Middle frontal gyrus (tissue), 1 donor: ENCODE measurements around the gene GRIK4.
"Not testable (repeated sequence)": the region's sequence is repeated elsewhere in the genome, so short reads cannot be mapped to it uniquely, and the experiment has no call there.

Source experiments
- DNase-seq: peaks from one replicate; pipeline ENCODE4 v3.0.0-alpha.2; 2015; ENCODE audit warnings: low spot score; ENCODE audit errors: extremely low spot score

Gene GRIK4

DNA sequence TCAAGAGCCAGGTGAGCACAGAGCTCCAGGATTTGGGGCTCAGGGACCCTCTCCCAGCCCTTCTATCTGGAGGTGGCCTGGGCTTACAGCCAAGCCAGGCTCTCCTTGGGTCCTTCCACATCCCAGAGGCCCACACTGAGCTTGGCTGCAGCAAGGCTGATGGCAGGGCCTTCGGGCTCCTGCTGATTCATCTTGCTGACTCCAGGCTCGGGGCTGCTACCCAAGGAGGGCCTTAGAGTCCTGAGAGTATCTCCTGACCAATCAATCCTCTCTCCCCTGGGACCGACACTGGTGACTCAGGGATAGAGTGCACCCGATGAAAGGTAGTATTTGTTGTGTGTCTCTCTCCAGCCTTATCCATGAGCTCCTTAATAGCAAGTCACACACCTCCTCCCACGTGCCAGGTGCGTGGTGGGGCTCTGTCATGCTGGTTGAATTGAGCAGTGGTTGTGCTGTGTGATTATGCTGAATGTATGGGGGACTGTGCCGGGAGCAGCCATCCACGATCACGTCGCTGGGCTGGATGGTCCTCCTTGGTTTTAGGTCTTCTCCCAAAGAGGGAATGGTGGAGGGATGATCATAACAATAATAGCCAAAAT lies 62.3 kb downstream of the GRIK4 start:
- no peak for DNase-seq

DNA sequence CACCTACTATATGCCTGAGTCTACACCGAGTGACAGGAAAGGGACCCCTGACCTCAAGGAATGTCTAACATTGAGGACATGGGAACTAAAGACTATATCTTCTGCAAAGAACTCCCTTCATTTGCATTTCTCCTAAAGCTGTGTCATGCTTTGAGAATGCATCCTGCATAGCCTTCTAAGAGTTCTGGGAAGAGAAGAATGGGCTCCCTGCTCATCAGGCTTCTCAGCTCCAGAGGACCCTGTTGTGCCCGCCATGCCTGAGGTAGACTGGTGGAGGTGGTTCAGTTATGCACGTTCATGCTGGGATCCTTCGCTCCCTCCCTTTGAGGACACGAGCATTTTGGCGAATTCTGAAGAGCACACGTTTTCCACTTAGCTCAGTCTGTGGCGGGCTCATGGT lies 63.3 kb downstream of the GRIK4 start:
- DNase-seq: no peak

DNA sequence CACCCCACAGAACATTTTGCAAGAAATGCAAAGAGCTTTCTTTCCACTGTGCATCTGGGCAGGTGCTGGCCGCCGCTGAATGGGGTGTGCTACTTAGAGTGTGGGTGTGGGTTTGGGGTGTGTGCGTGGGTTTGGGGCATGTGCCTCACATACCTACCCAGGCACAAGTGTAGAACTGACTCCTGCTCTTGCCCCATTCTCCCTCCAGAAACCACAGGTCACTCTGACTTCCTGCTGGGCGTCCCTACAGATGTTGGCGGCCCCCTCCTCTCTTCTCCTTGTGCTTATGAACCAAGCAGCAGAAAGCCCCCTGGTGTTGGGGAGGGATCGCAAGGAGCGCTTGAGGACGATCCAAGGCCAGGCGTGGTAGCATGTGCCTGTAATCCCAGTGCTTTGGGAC lies 63.9 kb downstream of the GRIK4 start:
- DNase-seq: no peak

- no peak for DNase-seq
Observed at GRCh38 chr11:120576606-120577005, 65.1 kb downstream of the GRIK4 start.

- no peak for DNase-seq
Observed at GRCh38 chr11:120577041-120577440, 65.5 kb downstream of the GRIK4 start.

GRCh38 chr11:120577624-120578363 lies 66.2 kb downstream of the GRIK4 start:
- no peak for DNase-seq

DNA sequence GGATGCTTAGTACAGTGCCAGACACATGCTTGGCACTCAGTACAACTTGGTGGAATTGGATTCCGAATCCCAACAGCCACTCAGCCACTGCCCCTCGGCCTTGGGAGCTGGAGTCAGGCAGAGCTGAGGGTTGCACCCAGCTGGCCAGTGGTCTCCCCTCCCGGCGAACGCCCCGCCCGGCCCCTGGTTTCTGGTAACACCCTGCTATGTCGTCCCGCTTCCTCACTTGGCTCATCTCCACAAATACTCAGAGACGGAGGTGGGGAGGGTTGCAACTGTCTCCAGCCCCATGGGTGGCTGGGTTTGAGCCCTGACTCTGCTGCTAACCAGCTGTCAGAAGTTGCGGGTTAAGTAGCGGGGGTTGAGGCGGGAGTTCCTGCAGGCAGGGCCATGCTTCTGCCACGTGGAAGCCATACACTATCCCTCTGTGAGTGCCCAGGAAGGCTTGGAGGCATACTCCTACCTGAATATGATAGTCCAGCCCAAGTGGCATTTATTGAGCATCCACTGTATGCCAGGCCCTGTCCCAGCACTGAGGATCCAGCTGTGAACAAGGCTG lies 67.1 kb downstream of the GRIK4 start:
- no peak for DNase-seq

GRCh38 chr11:120579611-120580031 lies 68.1 kb downstream of the GRIK4 start:
- no peak for DNase-seq

DNA sequence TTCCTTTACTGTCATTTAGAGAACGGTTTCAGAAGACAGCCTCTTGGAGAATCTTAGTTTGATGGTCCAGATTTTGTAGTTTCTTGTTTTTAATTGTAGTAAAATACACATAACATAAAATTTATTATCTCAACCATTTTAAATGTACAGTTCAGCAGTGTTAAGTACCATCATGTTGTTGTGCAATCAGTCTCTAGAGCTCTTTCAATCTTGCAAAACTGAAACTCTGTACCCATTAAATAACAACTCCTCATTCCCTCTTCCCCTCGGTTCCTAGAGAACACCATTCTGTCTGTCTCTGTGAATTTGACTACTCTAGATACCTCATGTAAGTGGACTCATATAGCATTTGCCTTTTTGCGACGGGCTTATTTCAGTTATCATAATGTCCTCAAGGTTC lies 69.8 kb downstream of the GRIK4 start:
- no peak for DNase-seq

- not testable (repeated sequence) for DNase-seq
Observed at GRCh38 chr11:120582535-120582934, 71.0 kb downstream of the GRIK4 start.

DNA sequence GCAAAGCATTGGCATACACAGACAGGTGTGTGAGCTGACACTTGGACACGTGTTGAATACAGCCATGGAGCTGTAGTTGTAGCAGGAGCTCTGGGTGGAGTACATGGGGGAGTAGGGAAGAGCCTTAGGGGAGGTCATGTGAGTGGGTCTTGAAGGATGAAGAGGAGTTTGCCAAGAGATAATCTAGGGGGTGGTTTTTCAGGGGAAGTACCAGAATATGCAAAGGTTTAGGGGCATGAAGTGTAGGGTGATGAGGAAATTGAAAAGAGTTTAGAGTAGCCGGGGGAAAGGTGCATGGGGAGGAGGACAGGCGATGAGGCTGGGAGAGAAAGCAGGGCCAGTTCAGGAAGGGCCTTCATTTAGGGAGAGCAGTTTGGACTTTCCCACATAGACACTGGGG lies 74.5 kb downstream of the GRIK4 start:
- no peak for DNase-seq

DNA sequence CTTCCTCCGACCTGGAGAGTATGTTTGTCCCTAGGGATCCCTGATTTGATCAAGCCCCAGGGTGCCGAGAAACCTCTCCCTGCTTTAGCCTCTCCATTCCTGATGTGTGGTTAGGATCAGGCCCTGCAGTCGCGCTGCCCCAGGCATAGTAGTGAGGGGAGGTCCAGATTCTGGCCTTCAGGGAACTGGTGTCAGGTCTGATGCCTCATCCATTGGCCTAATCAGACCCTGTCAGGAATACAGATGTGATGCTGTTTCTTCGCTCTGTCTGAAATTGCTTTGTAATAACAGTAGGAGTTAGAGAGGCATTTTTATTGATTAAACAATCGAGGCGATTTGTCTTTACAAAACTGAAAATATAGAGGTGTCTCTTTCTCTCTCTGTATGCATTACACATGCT lies 75.2 kb downstream of the GRIK4 start:
- no peak for DNase-seq

DNA sequence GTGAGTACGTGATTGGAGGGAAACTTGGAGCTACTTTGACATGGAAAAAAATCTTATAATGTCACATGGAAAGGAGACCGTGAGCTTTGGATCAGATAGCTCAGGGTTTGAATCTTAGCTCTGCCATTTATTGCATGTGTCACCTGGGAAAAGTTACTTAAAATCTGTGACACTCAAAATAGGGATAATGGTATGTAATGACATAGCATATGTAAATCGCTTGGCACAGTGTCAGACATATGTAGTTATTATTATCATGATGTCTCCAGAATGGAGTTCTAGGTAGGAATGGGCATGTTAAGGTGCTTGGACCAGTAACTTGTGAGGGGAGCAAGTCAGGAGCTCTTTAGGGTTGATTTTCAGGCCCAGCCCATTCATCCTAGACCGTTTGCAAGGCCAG lies 75.8 kb downstream of the GRIK4 start:
- DNase-seq: no peak

GRCh38 chr11:120589376-120589775 lies 77.8 kb downstream of the GRIK4 start:
- DNase-seq: no peak

DNA sequence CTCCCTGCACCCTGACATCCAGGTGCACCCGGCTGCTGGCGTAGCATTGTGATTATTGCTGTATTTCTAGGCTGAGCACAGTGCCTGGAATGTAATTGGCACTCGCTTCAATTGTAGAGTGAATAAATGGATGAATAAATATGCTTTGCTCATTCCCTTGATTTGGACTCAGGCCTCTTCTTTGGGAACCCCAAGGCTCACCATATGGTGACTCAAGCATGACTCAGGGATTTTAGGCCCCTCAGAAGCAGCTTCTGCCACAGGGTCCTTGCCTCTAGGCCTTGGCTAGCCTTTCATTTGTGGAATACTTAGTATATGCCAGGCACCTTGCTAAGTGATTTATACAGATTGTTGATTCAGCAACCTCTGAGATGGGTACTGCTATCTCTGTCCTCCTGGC lies 78.9 kb downstream of the GRIK4 start:
- DNase-seq: no peak

DNA sequence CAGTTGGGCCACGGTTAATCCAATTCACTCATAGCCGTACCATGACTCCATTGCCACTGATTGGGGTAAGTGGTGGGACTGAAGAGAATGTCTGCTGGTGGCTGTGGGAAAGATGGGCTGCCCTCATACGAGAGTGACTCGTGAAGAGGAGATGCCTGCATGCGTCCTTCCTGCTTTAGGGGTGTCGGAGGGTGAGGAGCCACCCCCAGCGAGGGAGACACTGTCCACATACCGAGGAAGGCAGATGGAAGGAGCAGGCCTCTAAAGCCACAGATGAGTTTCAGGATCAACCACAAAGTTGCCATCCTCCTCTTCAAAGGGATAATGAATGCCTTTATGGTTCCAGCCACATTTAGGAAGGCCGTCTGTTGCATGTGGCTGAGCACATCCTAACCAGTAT lies 83.2 kb downstream of the GRIK4 start:
- DNase-seq: no peak

- DNase-seq: no peak
Observed at GRCh38 chr11:120595557-120595956, 84.0 kb downstream of the GRIK4 start.

DNA sequence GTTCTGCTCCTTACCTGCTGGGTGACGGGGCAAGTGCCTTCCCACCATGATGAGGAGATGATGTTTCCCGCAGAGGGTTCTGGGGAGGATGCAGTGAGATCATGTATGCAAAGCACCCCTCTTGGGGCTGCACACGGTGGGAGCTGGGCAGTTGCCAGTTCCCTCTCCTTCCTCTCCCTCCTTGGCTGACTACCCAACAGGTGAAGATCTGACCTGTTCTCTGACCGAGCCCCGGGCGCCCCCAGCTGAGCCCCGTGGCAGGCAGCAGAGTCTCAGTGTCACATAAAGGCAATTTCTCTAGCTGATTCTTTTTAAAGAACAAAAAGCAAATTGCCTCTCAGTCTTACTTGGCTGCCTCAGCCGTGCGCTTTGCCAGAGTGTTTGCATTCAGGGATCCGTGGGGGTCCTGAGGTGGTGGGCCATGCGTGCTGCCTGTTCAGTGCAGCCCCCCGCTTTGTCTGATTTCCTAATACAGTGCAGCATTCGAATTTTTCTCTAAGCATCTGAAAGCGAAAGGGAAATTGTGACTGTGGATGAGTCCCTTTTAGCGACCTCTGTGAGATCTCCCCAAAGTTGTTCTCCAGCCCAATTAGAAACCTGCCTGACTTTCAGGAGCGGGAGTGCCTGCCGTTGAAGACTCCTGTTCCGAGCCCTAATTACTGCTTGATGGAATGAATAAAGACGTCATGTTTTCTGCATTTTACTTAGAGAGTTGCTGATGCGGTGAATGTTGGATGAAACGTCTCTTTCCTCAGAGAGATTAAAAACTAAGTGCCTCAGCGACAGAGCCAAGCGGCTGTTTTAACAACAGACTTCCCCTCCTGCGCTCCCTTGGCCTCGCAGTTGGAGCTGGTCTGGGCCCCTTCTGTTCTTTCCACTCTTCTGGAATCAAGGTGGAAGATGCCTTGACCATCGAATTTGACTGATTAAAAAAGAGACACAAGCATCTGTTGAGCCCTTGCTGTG lies 86.0 kb downstream of the GRIK4 start:
- no peak for DNase-seq

- no peak for DNase-seq
Observed at GRCh38 chr11:120598517-120599257, 87.1 kb downstream of the GRIK4 start.

DNA sequence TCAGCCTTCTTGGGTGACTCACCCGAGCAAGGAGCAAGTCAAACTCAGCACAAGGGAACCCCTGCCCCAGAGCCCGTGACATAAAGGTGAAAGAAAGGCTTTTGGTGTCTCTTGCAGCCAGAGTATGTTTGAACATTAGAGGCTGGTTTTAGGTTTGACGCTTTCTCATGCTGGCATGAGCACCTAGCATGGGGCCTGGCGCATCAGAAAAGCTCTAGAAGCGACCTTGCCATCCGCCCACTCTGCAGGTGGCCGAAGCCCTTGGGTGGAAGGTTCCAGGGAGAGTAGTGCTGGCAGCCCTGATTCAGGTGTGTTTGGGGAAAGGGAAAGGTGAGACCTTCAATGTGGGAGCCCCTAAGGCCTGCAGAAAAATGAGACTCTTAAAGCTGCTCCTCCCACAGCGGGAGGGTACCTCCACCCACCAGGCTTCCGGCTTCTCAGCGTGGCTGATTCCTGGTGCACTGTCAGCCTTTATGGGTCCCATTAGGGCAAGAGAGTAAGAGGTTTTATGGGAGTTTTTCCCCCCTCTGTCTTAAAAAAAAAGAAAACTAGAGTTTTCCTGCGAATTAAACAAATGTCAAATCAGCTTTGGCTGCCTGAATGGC lies 88.4 kb downstream of the GRIK4 start:
- DNase-seq: no peak

GRCh38 chr11:120601536-120601935 lies 90.0 kb downstream of the GRIK4 start:
- DNase-seq: no peak
